OCI-LY7 (cell line): ENCODE data around the gene GRXCR1.

Experiments used
- CTCF ChIP-seq: fragments of 200-600 bp; sonication (generic); conservative IDR thresholded peaks from 2 replicates; pipeline ENCODE4 v1.5.1; 2014; ENCODE audit warnings: mild to moderate bottlenecking, antibody characterized with exemption, low read length, moderate library complexity, mixed read lengths
- EZH2phosphoT487 ChIP-seq: fragments of 200-600 bp; sonication (generic); IDR thresholded peaks from 2 replicates; pipeline ENCODE4 v1.6.1; 2018; ENCODE audit warnings: low read depth, borderline replicate concordance, mild to moderate bottlenecking, mixed run types, antibody characterized with exemption, low read length, moderate library complexity, mixed read lengths

DNA sequence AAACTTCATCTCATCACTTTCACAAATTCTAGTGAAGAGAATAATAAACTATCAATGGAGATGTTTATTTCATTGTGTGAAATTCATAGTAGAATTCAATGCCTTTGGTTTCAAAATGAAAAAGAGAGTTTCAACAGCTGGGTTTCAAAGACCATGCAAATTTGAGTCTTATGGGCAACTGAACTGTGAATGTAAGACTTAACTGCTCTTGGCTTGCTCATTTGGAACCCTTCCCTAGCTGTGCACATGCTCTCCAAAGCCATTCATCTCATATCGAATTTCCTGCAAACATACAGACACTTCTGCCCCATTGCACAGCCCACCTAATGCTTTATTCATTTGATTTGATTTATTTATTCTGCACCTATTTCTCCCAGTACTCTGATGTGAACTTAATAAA lies 154.5 kb downstream of the GRXCR1 start:
- TF ChIP-seq CTCF (no peak), EZH2phosphoT487 (no peak)
